Measurements from ENCODE around the gene C2CD4C.

Gene C2CD4C

GRCh38 chr19:407511-408440 lies 1.2 kb downstream of the C2CD4C start:
- H3K27ac ChIP-seq (ENCODE audit: insufficient read depth, low read length, poor library complexity, severe bottlenecking): no peak overlapping the region
- peaks cover 11% of the 10 kb centered on the region for H3K27me3 ChIP-seq (replicated peaks; ENCODE audit: control insufficient read depth, insufficient read depth, low read length, poor library complexity, severe bottlenecking)
- no peak overlapping the region for H3K4me3 ChIP-seq (ENCODE audit: insufficient read depth, low read depth, low read length, poor library complexity, severe bottlenecking)
- H3K9me3 ChIP-seq (ENCODE audit: control insufficient read depth, low read length): no peaks in the 10 kb centered on the region
- H3K36me3 ChIP-seq (ENCODE audit: control insufficient read depth, insufficient read depth, low read length): no peaks in the 10 kb centered on the region
- peaks cover 18% of the 10 kb centered on the region for H3K4me1 ChIP-seq (ENCODE audit: control insufficient read depth, insufficient read depth, low read length, poor library complexity, severe bottlenecking)
- DNase-seq: no peak

GRCh38 chr19:406971-407510 lies 1.9 kb downstream of the C2CD4C start:
- H3K36me3 ChIP-seq (ENCODE audit: control insufficient read depth, insufficient read depth, low read length): no peaks in the 10 kb centered on the region
- DNase-seq: no peak
- H3K4me1 ChIP-seq (ENCODE audit: control insufficient read depth, insufficient read depth, low read length, poor library complexity, severe bottlenecking): peaks cover 18% of the 10 kb centered on the region
- no peaks in the 10 kb centered on the region for H3K9me3 ChIP-seq (ENCODE audit: control insufficient read depth, low read length)
- no peak overlapping the region for H3K4me3 ChIP-seq (ENCODE audit: insufficient read depth, low read depth, low read length, poor library complexity, severe bottlenecking)
- H3K27me3 ChIP-seq (replicated peaks; ENCODE audit: control insufficient read depth, insufficient read depth, low read length, poor library complexity, severe bottlenecking): peaks cover 11% of the 10 kb centered on the region
- H3K27ac ChIP-seq (ENCODE audit: insufficient read depth, low read length, poor library complexity, severe bottlenecking): no peak overlapping the region

DNA sequence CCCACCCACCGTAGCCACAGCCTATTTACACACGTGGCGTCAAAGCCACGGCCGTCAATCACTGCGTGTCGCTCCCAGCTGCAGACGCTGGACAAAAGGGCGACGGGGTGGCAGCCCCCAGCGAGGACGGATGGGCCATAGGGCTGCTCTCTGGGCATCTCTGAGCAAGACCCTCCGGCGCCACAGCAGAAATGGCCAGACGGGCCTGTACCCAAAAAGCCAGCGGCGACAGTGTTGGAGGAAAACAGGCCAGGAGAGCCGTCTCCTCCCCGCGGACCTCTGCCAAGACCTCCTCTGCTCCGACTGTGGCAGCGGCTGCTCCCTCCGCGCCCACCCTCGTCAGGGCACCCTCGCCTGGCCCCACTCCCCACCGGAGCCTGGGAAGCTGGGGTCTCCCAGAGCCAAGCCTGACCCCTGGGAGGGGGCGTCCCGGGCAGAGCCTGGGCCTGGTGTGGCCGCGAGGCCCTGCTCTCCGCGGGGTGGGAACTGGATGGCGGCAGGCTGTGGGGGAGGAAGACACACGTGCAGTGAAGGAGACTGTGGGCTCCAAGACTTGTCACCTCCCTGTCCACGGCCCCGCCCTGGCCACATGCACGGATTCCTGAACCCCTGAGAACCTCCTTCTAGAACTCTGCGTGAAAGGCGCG lies 2.7 kb downstream of the C2CD4C start:
- H3K4me3 ChIP-seq (ENCODE audit: insufficient read depth, low read depth, low read length, poor library complexity, severe bottlenecking): no peak overlapping the region
- H3K27me3 ChIP-seq (replicated peaks; ENCODE audit: control insufficient read depth, insufficient read depth, low read length, poor library complexity, severe bottlenecking): peaks cover 11% of the 10 kb centered on the region
- H3K27ac ChIP-seq (ENCODE audit: insufficient read depth, low read length, poor library complexity, severe bottlenecking): no peak overlapping the region
- no peaks in the 10 kb centered on the region for H3K9me3 ChIP-seq (ENCODE audit: control insufficient read depth, low read length)
- DNase-seq: no peak
- peaks cover 18% of the 10 kb centered on the region for H3K4me1 ChIP-seq (ENCODE audit: control insufficient read depth, insufficient read depth, low read length, poor library complexity, severe bottlenecking)
- no peaks in the 10 kb centered on the region for H3K36me3 ChIP-seq (ENCODE audit: control insufficient read depth, insufficient read depth, low read length)

DNA sequence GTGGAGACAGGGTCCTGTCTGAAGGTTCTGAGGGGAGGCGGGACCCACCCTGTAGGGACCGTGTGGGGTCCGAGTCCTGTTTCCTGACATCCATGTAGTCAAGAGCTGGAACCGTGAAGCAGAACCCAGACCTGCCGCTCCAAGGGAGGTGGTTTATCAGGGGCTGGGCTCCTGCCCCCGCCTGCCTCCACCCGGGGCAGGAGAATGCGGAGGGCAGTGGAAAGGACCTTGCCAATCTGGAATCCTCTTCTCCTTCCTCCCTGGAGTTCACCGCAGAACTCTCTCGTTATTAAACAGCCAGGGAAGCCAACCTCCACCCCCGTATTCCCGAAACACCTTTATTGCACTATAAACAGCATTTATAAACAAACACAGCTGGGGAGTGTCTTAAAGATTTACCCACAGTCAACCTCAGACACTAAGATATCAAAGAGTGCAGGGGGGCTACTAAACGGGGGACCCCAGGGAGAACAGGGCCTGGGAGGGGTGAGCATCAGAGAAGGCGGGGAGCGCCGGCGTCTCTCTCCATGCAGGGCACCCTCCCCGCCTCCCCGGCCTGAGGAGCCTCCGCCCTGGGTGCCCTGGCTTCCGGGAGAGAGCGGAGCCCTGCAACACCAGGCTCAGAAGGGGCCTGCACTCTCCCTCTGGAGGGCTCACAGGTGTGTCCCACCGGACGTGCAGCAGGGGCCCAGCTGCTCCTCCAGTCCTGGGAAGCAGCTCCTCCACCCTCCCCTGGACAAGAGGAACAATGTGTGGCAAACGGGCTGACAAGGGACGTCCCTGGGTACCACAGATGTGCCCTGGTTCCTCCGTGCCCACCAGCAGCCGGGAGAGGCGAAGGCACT lies 3.6 kb downstream of the C2CD4C start:
- peaks cover 9% of the 10 kb centered on the region for H3K27me3 ChIP-seq (replicated peaks; ENCODE audit: control insufficient read depth, insufficient read depth, low read length, poor library complexity, severe bottlenecking)
- no peak overlapping the region for H3K4me3 ChIP-seq (ENCODE audit: insufficient read depth, low read depth, low read length, poor library complexity, severe bottlenecking)
- no peak for DNase-seq
- no peak overlapping the region for H3K27ac ChIP-seq (ENCODE audit: insufficient read depth, low read length, poor library complexity, severe bottlenecking)
- H3K36me3 ChIP-seq (ENCODE audit: control insufficient read depth, insufficient read depth, low read length): no peaks in the 10 kb centered on the region
- H3K9me3 ChIP-seq (ENCODE audit: control insufficient read depth, low read length): no peaks in the 10 kb centered on the region
- peaks cover 18% of the 10 kb centered on the region for H3K4me1 ChIP-seq (ENCODE audit: control insufficient read depth, insufficient read depth, low read length, poor library complexity, severe bottlenecking)

DNA sequence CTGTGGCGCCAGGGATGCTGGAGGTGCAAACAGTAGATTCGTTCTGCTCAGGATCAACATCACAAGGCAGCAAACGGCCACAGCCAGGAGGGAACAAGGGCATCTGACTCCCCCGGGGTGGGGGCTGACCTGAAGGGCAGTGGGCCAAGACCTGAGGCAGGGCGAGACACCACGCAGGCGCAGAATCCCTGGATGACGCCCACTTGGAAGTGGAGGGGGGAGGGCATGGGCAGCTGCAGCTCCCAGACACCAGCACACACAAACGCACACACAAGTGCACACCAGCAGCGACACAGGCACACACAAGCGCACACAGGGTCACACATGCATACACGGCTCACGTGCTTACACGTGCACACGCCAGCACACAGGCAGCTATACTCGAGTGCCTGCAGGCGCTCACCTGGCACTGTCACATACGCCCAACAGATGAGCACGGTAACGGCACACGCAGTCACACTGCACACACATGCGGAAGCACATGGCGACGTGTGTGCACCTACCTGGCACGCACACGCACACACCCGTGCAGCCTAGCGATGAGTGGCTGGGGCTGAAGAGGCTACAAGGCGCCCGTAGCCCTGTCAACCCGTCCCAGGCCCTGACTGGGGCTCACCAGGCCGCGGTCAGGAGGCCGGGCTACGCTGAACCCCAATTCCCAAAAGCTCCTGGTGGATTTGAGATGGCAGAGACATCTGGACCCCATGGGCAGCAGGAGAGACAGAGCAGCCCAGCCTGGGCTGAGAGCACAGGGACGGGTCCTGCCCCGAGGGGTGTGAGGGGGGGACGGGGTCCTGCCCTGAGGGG lies 5.5 kb downstream of the C2CD4C start:
- DNase-seq: no peak
- H3K4me3 ChIP-seq (ENCODE audit: insufficient read depth, low read depth, low read length, poor library complexity, severe bottlenecking): no peak overlapping the region
- no peak overlapping the region for H3K27ac ChIP-seq (ENCODE audit: insufficient read depth, low read length, poor library complexity, severe bottlenecking)
- no peaks in the 10 kb centered on the region for H3K36me3 ChIP-seq (ENCODE audit: control insufficient read depth, insufficient read depth, low read length)
- H3K27me3 ChIP-seq (replicated peaks; ENCODE audit: control insufficient read depth, insufficient read depth, low read length, poor library complexity, severe bottlenecking): peaks cover 5% of the 10 kb centered on the region
- H3K4me1 ChIP-seq (ENCODE audit: control insufficient read depth, insufficient read depth, low read length, poor library complexity, severe bottlenecking): peaks cover 4% of the 10 kb centered on the region
- H3K9me3 ChIP-seq (ENCODE audit: control insufficient read depth, low read length): no peaks in the 10 kb centered on the region

DNA sequence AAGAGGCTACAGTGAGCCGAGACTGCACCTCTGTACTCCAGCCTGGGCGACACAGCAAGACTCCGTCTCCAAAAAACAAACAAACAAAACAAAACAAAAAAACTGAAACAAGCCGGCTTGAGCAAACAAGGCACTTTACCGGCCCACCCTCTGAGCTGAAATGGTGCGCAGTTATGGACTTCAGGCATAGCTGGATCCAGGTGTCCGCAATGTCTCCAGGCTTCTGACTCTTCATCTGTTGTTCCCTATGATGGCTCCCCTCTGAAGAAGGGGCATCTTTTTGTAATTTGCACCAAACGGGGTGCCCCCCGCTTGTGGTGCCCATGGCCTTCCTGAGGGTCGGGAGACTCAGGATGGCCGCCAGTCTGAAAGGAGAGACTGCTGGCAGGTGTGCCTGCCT lies 6.2 kb downstream of the C2CD4C start:
- DNase-seq: no peak
- peaks cover 5% of the 10 kb centered on the region for H3K27me3 ChIP-seq (replicated peaks; ENCODE audit: control insufficient read depth, insufficient read depth, low read length, poor library complexity, severe bottlenecking)

DNA sequence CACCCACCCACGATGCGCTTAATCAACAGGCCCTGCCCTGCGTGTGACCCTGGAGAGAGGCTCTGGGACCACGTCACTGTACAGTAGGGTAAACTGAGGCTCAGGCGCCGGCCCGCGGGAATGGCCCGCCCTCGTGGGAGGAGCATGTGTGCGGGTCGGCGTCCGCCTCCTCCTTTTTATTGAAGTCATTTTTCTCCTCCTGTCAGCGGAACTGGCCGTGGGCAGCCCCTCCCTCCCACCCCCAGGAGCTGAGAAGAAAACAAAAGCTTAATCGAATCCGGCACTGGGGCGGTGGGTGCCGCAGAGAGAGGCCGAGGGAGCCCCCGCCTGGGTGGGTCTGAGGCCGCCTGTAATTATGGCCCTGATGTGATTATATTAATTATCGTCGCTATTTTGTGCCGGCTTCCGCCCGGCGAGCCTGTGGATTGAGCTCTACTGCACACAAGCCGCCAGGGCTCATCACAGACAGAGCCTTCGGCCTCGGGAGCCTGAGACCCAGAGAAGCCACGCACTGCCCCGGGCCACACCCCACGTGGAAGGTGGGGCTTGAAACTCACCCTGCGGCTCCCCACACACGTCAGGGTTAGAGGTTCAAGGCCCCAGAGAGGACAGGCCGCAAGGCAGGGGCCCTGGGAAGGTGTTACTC lies 7.0 kb downstream of the C2CD4C start:
- peaks cover 3% of the 10 kb centered on the region for H3K27me3 ChIP-seq (replicated peaks; ENCODE audit: control insufficient read depth, insufficient read depth, low read length, poor library complexity, severe bottlenecking)
- H3K27ac ChIP-seq (ENCODE audit: insufficient read depth, low read length, poor library complexity, severe bottlenecking): no peak overlapping the region
- DNase-seq: no peak
- no peaks in the 10 kb centered on the region for H3K4me1 ChIP-seq (ENCODE audit: control insufficient read depth, insufficient read depth, low read length, poor library complexity, severe bottlenecking)
- H3K4me3 ChIP-seq (ENCODE audit: insufficient read depth, low read depth, low read length, poor library complexity, severe bottlenecking): no peak overlapping the region
- H3K9me3 ChIP-seq (ENCODE audit: control insufficient read depth, low read length): no peaks in the 10 kb centered on the region
- H3K36me3 ChIP-seq (ENCODE audit: control insufficient read depth, insufficient read depth, low read length): no peaks in the 10 kb centered on the region

More for the DNA sequence above, 6.2 kb downstream of the C2CD4C start:
- Histone ChIP-seq H3K27ac (ENCODE audit: insufficient read depth, low read length, poor library complexity, severe bottlenecking) (no peak overlapping the region), H3K4me3 (ENCODE audit: insufficient read depth, low read depth, low read length, poor library complexity, severe bottlenecking) (no peak overlapping the region), H3K36me3 (ENCODE audit: control insufficient read depth, insufficient read depth, low read length) (no peaks in the 10 kb centered on the region), H3K4me1 (ENCODE audit: control insufficient read depth, insufficient read depth, low read length, poor library complexity, severe bottlenecking) (no peaks in the 10 kb centered on the region), H3K9me3 (ENCODE audit: control insufficient read depth, low read length) (no peaks in the 10 kb centered on the region)

DNA sequence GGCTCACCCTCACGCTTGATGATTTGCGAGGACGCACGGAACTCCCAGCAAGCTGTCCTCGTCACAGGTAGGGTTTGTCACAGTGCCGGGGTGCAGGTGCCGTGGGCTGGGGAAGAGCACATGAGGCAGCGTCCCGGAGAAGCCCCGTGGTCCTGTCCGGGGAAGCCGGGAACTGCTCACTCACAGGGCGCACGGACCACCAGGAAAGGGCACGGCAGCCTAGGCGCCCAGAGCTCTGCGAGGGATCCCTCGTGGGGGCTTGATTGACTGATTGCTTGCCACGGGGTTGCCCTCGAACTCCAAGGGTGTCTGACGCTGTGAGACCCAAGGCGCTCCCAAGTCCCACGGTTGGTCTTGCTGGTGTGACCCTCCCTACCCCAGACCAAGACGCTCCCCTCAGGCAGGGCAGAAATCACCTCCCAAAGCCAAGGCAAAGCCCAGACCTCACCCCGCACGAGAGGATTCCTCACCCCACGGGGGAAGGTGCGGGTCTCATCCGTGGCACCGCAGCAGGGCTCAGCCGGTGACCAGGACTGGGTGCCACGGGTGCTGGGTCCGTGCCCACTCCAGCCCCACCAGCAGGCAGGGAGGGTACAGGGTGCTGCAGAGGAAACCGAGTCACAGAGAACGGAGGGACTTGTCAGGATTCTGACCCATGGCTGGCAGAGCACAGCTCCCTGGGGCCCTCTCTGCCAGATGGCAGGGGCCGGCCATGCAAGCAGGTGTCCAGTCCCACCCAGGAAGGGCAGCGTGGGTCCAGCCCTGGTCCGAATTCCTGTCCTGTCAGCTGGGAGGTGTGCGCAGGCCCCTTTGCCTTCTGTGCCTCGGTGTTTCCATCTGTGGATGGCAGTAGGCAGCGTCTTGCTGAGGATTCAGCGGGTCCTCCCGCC lies 7.7 kb downstream of the C2CD4C start:
- no peak for DNase-seq
- Histone ChIP-seq H3K27ac (ENCODE audit: insufficient read depth, low read length, poor library complexity, severe bottlenecking) (no peak overlapping the region), H3K9me3 (ENCODE audit: control insufficient read depth, low read length) (no peaks in the 10 kb centered on the region), H3K4me1 (ENCODE audit: control insufficient read depth, insufficient read depth, low read length, poor library complexity, severe bottlenecking) (no peaks in the 10 kb centered on the region), H3K4me3 (ENCODE audit: insufficient read depth, low read depth, low read length, poor library complexity, severe bottlenecking) (no peak overlapping the region), H3K36me3 (ENCODE audit: control insufficient read depth, insufficient read depth, low read length) (no peaks in the 10 kb centered on the region), H3K27me3 (replicated peaks; ENCODE audit: control insufficient read depth, insufficient read depth, low read length, poor library complexity, severe bottlenecking) (no peaks in the 10 kb centered on the region)

All from effector memory CD4-positive, alpha-beta T cell (primary cell).